GM18951 (cell line): ENCODE data around the gene FRA10AC1.

Experiments used
- POLR2A ChIP-seq: IDR thresholded peaks from 4 replicates; pipeline ENCODE4 v1.6.1; 2011; ENCODE audit warnings: mild to moderate bottlenecking; ENCODE audit not compliant: insufficient read length, insufficient read depth; ENCODE audit errors: extremely low read depth
- in situ Hi-C: fragments of 300-500 bp; cut with MboI; formaldehyde crosslinking; loops from one replicate; pipeline ENCODE4 v1.12.0; 2022; ENCODE audit warnings: low sequenced_read_pairs, mixed read lengths, inconsistent platforms; ENCODE audit not compliant: unreplicated experiment

The FRA10AC1 gene

GRCh38 chr10:93654201-93654600 is 48.2 kb downstream of the FRA10AC1 start:
- in situ Hi-C loops, result no loop called here
- no peak for TF ChIP-seq POLR2A

- TF ChIP-seq POLR2A, result no peak
- in situ Hi-C loops, result no loop called here
Measured at GRCh38 chr10:93652857-93653256, 49.5 kb downstream of the FRA10AC1 start.

- TF ChIP-seq POLR2A, result no peak
- in situ Hi-C loops, result no loop called here
Measured at GRCh38 chr10:93639791-93640190, 62.6 kb downstream of the FRA10AC1 start.

- in situ Hi-C loops, result no loop called here
- no peak for TF ChIP-seq POLR2A
Measured at GRCh38 chr10:93630625-93631557, 71.5 kb downstream of the FRA10AC1 start.

GRCh38 chr10:93629647-93630305 is 72.6 kb downstream of the FRA10AC1 start:
- in situ Hi-C loops, result no loop called here
- no peak for TF ChIP-seq POLR2A

- in situ Hi-C loops, result no loop called here
- no peak for TF ChIP-seq POLR2A
Measured at GRCh38 chr10:93628858-93629257, 73.5 kb downstream of the FRA10AC1 start.

- in situ Hi-C loops, result no loop called here
- no peak for TF ChIP-seq POLR2A
Measured at GRCh38 chr10:93622942-93623341, 79.5 kb downstream of the FRA10AC1 start.

GRCh38 chr10:93620925-93621324 is 81.5 kb downstream of the FRA10AC1 start:
- TF ChIP-seq POLR2A, result no peak
- in situ Hi-C loops, result no loop called here
